HUDEP-2 (cell line): ENCODE results near the gene PSAP.

Source experiments
- DNase-seq, 76 experiments: peaks; one replicate each; lab custom pipeline; 2025; ENCODE audit not compliant: unreplicated experiment in 76 of 76; lab: John Stamatoyannopoulos, UW

Gene PSAP

DNA sequence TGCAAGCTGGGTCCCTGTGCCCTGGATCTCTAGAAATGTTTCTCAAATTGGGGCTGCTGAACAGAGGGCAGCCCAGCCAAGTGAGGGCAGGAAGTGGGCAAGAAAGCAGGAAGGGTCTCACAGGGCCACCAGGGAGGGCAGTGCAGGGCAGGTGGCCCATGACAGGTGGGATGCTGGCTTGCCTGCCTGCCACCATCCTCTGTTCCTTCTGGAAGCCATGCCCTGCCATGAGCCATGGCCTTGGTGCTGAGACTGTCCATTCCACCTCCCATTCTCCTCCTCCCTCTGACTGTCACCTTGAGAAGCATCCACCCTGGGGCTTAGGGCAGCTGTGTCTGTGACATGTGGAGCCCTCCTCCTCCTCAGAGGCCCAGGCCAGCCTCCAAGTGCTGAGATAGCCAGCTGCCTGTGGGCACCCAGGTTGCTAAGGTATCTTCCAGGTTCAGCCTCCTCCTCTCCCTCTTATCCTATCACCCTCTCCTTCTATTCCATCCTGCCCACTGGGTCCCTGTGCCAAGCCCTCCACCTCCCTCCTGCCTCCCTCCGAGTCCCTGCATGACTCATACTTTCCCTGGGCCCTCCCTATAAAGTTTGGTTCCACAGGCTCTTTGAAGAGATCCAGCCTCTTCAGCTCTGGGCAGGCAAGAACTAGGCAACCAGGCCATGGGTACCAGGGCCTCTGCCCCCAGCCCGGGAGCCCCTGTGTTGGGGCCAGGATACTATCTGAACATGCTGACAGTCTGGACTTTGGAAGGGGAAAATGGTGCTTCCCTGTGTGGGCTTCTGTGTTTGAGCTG, 79.0 kb downstream of the PSAP start:
- DNase-seq = peak in 35 of 76 experiments; percentile 9 to 61 (median 21)

DNA sequence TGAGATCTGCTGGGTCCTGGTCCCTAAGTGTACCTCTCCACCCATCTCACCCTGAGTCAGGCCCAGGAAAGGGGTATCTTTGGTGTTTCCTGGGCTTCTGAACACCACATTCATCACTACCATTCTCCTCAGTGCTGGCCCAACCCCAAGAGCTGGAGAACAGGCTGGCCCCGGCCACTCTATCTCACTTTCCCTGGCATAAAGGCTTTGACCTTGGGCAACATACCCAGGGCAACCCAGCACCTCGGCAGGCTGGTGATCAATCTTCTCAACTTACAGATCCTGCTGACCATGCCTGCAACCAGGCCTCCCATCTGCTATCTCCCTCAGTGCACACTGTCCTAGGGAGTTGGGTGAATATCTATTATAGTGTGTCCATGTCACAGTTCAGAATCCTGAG, 79.8 kb downstream of the PSAP start:
- DNase-seq = no peak

DNA sequence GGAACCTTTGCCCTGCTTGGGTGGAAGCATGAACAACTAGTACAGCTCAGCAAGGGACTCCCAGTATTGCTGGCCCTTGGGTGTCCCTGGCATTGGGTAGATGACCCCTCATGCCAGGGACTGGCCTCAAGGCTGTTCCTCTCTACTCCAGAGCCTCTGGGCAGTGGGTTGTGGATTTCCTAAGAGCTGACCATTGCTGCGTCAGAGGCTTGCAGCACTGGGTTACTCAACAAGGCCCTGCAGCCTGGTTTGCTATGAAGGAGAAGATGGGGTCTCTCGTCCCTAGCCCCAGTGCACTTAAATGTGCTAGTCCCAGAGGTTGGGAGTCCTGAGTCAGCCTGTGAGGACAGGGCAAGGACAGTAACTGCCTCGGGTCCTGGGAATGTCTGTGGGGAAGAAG, 80.3 kb downstream of the PSAP start:
- DNase-seq = no peak

DNA sequence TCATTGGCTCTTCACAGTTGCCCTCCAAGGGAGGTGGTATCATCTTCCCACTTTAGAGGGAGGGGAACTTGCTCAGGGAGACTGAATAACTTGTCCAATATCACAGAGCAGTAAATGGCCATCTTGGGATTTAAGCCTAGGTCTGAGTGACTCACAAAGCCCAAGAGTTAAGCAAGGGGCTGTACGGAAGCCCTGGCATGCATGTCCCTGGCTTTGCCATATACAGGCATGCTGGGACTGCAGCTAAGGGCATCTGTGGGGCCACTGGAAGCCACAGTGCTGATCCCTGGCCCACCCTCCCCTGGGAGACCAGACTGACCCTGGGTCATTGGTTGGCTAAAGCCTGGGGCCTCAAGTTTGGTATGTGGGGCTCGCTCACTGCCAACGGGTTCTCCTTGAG, 80.8 kb downstream of the PSAP start:
- no peak for DNase-seq

DNA sequence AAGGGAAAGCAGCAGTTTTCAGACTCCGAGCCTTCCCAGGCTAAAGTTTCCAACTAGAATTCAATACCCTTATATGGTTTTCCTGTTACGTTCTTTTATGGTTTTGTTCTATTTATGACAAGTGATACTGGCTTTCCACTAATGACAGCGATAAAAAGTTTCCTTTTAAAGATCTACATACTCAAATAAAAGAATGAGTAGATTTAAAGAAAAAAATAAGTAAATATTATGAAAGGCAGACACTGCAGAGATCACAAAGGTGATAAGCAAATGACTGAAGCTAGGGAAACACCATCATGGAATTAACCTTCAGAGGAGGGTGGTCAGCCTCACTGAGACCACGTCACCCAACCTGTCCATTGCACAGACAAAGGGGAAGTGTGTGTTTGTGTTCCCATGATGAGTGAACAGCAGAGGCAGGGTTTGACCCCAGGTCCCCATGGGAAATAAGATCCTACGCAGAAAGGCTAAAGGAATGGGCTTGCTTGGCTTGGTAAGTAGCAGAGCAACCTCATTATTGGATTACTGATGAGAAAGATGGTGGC, 81.7 kb downstream of the PSAP start:
- DNase-seq = no peak

DNA sequence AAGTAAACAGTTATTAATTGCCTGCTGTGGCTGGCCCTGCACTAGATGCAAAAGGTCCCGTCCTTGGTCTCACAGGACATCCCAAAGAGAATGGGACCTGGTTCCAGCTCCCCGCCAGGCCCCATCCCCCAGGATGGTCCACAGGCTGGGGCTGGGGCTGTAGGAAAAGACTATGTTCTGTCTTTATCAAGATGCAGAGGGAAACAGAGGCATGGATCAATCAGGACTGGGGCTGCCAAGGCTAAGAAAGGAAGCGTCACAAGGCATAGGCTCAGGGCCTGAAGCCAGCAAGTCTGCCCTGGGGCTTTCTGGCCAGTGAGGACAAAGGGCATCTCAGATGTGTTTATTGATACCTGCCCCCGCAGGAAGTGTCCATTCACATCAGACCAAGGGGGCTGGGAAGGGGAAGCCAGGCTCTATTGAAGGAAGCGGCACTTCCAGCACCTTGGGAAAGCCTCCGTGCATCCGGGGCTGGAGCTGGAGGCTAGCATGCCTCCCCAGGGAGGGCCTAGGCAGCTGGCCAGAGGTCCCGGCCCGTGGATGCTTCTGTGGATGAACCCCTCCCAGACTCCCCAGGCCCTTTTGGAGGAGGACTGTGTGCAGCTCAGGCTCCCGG, 83.5 kb downstream of the PSAP start:
- DNase-seq = no peak

DNA sequence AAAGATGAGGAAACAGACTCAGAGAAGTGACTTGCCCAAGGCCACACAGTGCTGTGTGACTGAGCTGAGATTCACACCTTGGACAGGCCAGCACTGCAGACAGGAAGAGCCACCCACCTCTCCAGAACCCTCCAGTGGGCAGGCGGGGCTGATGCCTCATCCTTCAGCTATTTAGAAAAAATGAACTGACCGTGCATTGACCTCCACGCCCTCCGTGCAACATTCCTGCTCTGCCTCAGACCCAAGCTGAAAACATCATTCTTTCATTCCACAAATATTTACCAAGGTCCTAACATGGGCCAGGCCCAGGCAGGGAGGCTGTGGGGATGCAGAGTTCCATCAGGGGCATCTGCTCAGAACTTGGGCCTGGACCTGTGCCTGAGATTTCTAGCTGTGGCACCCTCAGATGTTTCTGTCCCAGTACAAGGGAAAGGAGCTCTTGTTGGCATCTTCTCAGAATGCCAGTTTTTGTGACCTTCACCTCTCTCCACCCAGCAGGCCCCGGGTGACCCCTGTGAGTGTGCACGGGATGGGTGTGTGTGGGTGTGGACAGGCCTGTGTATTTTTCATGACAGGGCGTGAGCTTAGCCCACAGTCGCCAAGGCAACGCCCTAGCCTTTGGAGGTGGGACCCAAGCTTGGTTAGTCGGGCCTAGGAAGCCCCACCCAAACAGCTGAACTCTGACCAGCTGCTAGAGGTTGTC, 84.2 kb downstream of the PSAP start:
- peak in 72 of 76 experiments; percentile 6 to 87 (median 69) for DNase-seq
